K562 (cell line): ENCODE data around the gene LRRC10.

ENCODE experiments used
- ILF3 ChIP-seq: fragments of 450-650 bp; IDR thresholded peaks from 2 replicates; pipeline ENCODE4 v1.6.1; 2018; ENCODE audit warnings: antibody characterized with exemption, mild to moderate bottlenecking, moderate library complexity, borderline replicate concordance
- MYNN ChIP-seq, 2 experiments: sonication (generic); formaldehyde crosslinking in 1 of 2; IDR thresholded peaks; 2 replicates each; pipeline versions ENCODE4 v1.5.0 to v1.6.1; 2016 to 2020; ENCODE audit warnings: antibody characterized with exemption in 1 of 2, missing genetic modification reagents in 1 of 2
- NBN ChIP-seq: fragments of 450-650 bp; IDR thresholded peaks from 2 replicates; pipeline ENCODE4 v1.6.1; 2016; ENCODE audit warnings: low read depth, mild to moderate bottlenecking
- NFYB ChIP-seq: IDR thresholded peaks from 2 replicates; pipeline ENCODE4 v1.6.1; 2011; ENCODE audit warnings: mild to moderate bottlenecking, moderate library complexity; ENCODE audit not compliant: insufficient read length; ENCODE audit errors: extremely low read depth
- RFX7 ChIP-seq: fragments of 250-450 bp; sonication (Bioruptor Pico); IDR thresholded peaks from 2 replicates; pipeline ENCODE4 v1.5.1; 2021; ENCODE audit warnings: mild to moderate bottlenecking
- SAFB ChIP-seq: fragments of 200-400 bp; formaldehyde crosslinking; IDR thresholded peaks from 2 replicates; pipeline ENCODE4 v1.6.1; 2017; ENCODE audit warnings: low read depth, low read length, borderline replicate concordance
- SP2 ChIP-seq: IDR thresholded peaks from 2 replicates; pipeline ENCODE4 v1.6.1; 2011; ENCODE audit warnings: mild to moderate bottlenecking, low read depth, low read length, moderate library complexity; ENCODE audit not compliant: poor library complexity, severe bottlenecking; ENCODE audit errors: extremely low read depth
- ZNF143 ChIP-seq: sonication (generic); formaldehyde crosslinking; IDR thresholded peaks from 2 replicates; pipeline ENCODE4 v1.9.0; 2022; ENCODE audit warnings: mild to moderate bottlenecking, missing genetic modification reagents
- TF ChIP-seq, protein P1 (sequence below): sonication (generic); formaldehyde crosslinking; IDR thresholded peaks from 2 replicates; pipeline ENCODE4 v1.8.0; 2022; ENCODE audit warnings: missing genetic modification reagents, mild to moderate bottlenecking, moderate library complexity, borderline replicate concordance
- TF ChIP-seq, protein P2 (sequence below): sonication (generic); formaldehyde crosslinking; IDR thresholded peaks from 2 replicates; pipeline ENCODE4 v1.5.0; 2020; ENCODE audit warnings: missing genetic modification reagents

DNA sequence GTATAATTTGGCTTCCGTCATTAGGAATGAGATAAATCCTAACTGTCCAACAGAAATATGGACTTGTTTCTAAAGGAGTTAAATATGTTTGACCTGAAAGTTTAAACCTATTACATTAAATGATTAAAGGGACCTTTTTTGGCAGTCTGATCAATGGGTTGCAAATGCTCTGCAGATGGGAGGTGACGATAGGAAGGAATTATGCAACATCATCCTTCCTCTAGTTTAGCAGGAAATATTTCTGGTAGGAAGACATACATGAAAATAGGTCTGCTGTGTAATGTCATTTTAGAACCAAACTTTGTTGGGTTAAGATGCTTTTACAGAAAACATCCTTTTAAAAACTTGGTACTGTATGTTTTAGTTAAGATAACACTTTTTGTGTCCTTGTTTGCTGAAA lies 2.6 kb downstream of the LRRC10 start:
- TF ChIP-seq ILF3 (no peak), SAFB (no peak), NFYB (no peak), SP2 (no peak), NBN (no peak), ZNF143 (CRISPR knock-in tag) (no peak), MYNN (IDR thresholded peaks at IDR 0.05) (no peak), MYNN (CRISPR knock-in tag; IDR thresholded peaks at IDR 0.05) (no peak), RFX7 (no peak)
- TF ChIP-seq, protein P1, sequence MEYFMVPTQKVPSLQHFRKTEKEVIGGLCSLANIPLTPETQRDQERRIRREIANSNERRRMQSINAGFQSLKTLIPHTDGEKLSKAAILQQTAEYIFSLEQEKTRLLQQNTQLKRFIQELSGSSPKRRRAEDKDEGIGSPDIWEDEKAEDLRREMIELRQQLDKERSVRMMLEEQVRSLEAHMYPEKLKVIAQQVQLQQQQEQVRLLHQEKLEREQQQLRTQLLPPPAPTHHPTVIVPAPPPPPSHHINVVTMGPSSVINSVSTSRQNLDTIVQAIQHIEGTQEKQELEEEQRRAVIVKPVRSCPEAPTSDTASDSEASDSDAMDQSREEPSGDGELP: no peak
- TF ChIP-seq, protein P2, sequence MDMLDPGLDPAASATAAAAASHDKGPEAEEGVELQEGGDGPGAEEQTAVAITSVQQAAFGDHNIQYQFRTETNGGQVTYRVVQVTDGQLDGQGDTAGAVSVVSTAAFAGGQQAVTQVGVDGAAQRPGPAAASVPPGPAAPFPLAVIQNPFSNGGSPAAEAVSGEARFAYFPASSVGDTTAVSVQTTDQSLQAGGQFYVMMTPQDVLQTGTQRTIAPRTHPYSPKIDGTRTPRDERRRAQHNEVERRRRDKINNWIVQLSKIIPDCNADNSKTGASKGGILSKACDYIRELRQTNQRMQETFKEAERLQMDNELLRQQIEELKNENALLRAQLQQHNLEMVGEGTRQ: no peak
